Suprapubic skin (tissue), 3 donors: Measurements from ENCODE around the gene RNF141.

Experiments
- CTCF ChIP-seq, 2 donors: fragments of 200-600 bp in 1 of 2; fragments of 450-650 bp in 1 of 2; sonication (generic) in 1 of 2; IDR thresholded peaks; one replicate each; pipeline ENCODE4 v1.5.1; 2016 to 2019; ENCODE audit warnings: antibody characterized with exemption in 2 of 2, mild to moderate bottlenecking in 1 of 2, moderate library complexity in 1 of 2
- POLR2AphosphoS5 ChIP-seq, 3 donors: sonication (generic); formaldehyde crosslinking; IDR thresholded peaks; one replicate each; pipeline ENCODE4 v1.6.1; 2017; ENCODE audit warnings: antibody characterized with exemption in 3 of 3

DNA sequence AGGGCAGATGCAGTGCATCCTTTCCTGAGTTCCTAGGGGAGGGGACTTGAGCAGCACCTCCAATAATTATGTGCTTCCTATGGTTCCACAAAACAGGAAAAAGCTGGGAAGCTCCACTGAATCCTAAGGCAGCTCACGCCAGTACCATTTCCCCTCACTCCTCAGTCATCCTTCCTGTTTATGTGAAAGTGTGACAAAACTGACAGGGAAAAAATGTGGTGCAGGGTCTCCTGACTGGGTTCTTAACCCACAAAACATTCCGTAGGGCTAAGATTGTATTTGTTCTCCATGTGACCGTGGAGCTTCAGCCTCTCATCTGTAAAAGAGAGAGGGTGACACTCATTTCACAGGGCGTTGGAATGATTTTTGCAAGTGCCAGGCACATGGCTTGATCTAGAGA, 39.6 kb upstream of the RNF141 start:
- TF ChIP-seq CTCF (IDR thresholded peaks at IDR 0.05) (no peak), POLR2AphosphoS5 (IDR thresholded peaks at IDR 0.05) (no peak)
